ENCODE data around the gene MMP28. TPM values are rescaled to one million over a fixed set of nuclear protein-coding genes. Genes with fewer than 3 reads are reported as not detected.
A peak's percentile ranks its signal among the peaks of the same experiment; 100 is the strongest.

MMP28 gene
- total and polyA plus RNA-seq, 10 of the 15 experiments (the other 5 are each of a cell fraction or from before 2014, with no cell fraction given) = not detected

- Histone ChIP-seq H3K4me3 (no peak overlapping the region), H3K9ac (ENCODE audit: control insufficient read depth, insufficient read depth, low read length) (no peak overlapping the region), H3K27ac (ENCODE audit: control insufficient read depth, insufficient read depth) (no peak overlapping the region), H3K79me2 (ENCODE audit: control insufficient read depth, insufficient read depth, low read length) (no peaks in the 10 kb centered on the region), H2AFZ (ENCODE audit: control insufficient read depth, low read depth, low read length) (peak overlapping the region; percentile 62; the same call in 1 of the 2 replicates), H3K9me3 (replicated peaks; ENCODE audit: control insufficient read depth, insufficient read depth, low read length) (no peaks in the 10 kb centered on the region), H4K20me1 (ENCODE audit: control insufficient read depth, insufficient read depth) (no peaks in the 10 kb centered on the region), H3K4me2 (ENCODE audit: control insufficient read depth, insufficient read depth) (peak overlapping the region; percentile 79), H3K36me3 (ENCODE audit: control insufficient read depth in 2 of 2, insufficient read depth in 2 of 2, low read length in 1 of 2) (no peaks in the 10 kb centered on the region), H3K4me1 (ENCODE audit: control insufficient read depth, insufficient read depth, low read length) (peaks cover 5% of the 10 kb centered on the region), H3K27me3 (replicated peaks in 1 of 2; ENCODE audit: control insufficient read depth in 2 of 2, insufficient read depth in 2 of 2, low read length in 1 of 2) (peaks cover 0 to 3% of the 10 kb centered on the region in 2 experiments)
- CTCF ChIA-PET = interaction anchor here (0.7 to 8.3 kb wide), 49 partner anchors 8 to 241 kb away, joined by 3 to 220 read pairs (median 4); partner anchors contain the start of genes GAS2L2, RDM1, SLFN12L and TAF15
- in situ Hi-C loops (cut with MboI) = no loop called here
- RAD21 ChIA-PET (ENCODE audit: unreplicated experiment) = interaction anchor here (0.7 to 2.9 kb wide), 8 partner anchors 16 to 441 kb away, joined by 3 to 50 read pairs (median 4); partner anchors contain the start of gene TAF15
- 36% methylated on average over 17 of the region's 17 CpGs for WGBS (ENCODE audit: insufficient coverage, insufficient replicate concordance, low lambda C conversion rate, missing lambda C conversion rate)
- TF ChIP-seq CEBPB (IDR thresholded peaks at IDR 0.05; ENCODE audit: borderline replicate concordance in 1 of 2, low read depth in 2 of 2, low read length in 2 of 2) = no peak
- no peak for TF ChIP-seq E2F8 (IDR thresholded peaks at IDR 0.05; ENCODE audit: low read depth, partially characterized antibody)
- no peak for TF ChIP-seq PAX8 (IDR thresholded peaks at IDR 0.05)
- no peak for TF ChIP-seq ZZZ3 (IDR thresholded peaks at IDR 0.05; ENCODE audit: control insufficient read depth, insufficient read length, low read depth)
- TF ChIP-seq POU2F2 (IDR thresholded peaks at IDR 0.05; ENCODE audit: borderline replicate concordance, low read depth, low read length) = no peak
- no peak for TF ChIP-seq ZNF687 (IDR thresholded peaks at IDR 0.05)
- no peak for TF ChIP-seq KDM1A (IDR thresholded peaks at IDR 0.05; ENCODE audit: borderline replicate concordance)
- TF ChIP-seq RELA (IDR thresholded peaks at IDR 0.05; ENCODE audit: borderline replicate concordance, partially characterized antibody) = no peak
- no peak for TF ChIP-seq ZBTB4 (CRISPR knock-in tag; IDR thresholded peaks at IDR 0.05)
- FAIRE-seq (no peak), ATAC-seq (no peak), DNase-seq (ENCODE audit: low read depth, low spot score) (no peak)
- SMC1A ChIA-PET (ENCODE audit: uncharacterized antibody, unreplicated experiment) = interaction anchor here (0.7 to 3.6 kb wide), 10 partner anchors 16 to 206 kb away, joined by 3 to 33 read pairs (median 4); partner anchors contain the start of gene TAF15
- intact Hi-C loops (cut with micrococcal nuclease; ENCODE audit: unreplicated experiment) = no loop called here
- BruUV-seq (replicated peaks) = no TSS peak
- POLR2A ChIA-PET = interaction anchor here (0.6 to 2.3 kb wide), 5 partner anchors 33 to 162 kb away, joined by 3 to 24 read pairs (median 3); partner anchors contain the start of gene TAF15
Measured at GRCh38 chr17:35763767-35764122, 31.7 kb downstream of the MMP28 start.
